ENCODE data around the gene LIX1L.
"Not testable (repeated sequence)": the region's sequence is repeated elsewhere in the genome, so short reads cannot be mapped to it uniquely, and the experiment has no call there.

LIX1L gene

DNA sequence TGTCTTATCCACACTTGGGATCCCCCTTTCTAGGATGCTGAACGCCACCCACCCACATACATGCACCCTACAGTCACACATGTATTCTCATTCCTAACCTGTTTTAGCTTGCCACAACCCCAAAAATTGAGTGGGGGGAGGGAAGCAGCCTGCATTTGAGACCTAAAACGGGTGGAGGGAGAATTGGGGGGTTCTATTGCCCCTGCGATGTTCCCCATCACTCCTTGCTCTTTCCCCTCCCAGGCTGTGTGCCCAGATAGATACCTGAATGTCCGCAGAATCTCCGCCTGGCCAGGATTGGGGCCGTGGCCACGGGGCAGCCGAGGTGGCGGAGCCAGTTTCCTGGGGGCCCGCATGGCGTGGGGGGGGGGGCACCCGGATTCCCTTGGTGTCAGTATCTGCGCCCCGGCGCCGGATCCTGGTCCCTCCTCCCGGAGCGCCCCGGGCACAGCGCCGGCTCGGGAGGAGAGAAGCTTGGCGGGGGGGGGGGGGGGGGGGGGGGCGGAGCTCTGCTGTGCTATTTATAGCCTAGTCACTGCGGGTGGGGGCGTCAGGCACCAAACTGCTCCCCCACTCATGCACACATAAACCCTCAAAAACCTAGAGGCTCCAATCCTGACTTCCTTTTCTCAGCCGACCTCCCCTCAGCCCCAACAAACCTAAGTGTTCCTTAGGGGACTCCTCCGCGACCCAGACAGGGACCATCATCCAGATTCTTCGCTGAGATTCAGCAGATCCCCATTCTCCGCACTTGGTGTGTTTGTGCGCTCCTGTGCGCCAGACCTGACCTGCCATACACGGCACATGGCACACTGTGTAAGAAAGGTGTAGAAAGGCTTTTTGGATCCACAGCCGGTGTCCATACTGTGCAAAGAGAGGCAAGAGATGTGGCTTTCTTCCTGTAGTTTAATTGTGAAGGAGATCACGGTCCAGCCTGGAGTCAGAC lies 4.6 kb upstream of the LIX1L start:
- DNase-seq = no peak

DNA sequence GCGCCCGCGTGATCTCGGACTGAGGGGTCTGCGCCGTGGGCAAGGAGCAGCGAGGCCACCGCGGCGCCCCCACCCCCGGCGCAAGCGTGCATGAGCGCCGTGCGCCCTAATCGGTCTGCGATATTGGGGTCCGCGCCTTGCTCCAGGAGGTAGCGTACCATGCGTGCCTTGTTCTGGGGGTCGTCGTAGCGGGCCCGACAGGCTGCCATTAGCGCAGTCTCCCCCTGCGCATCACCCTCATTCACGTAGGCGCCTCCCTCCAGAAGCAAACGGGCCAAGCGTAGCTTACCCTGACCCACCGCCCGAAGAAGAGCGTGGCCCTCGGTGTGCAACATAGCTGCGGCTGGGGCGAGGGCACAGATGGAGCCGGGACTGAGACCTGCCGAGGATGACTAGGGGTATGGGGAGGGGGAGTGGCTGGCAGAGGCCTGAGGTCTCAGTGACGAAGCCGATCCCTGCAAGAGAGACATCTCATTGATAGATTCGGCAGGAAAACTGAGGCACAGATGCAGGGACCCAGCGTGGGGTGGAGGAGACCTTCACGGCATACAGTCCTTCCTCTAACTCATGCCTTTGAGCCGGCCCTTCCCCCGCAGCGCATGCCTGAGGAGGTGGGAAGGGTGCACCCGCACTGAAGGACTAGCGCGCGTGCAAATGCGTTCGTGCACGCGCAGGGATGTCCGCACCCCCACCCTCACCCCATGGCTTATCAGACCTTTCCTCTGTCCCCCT lies 3.8 kb upstream of the LIX1L start:
- DNase-seq = peak; percentile 23

DNA sequence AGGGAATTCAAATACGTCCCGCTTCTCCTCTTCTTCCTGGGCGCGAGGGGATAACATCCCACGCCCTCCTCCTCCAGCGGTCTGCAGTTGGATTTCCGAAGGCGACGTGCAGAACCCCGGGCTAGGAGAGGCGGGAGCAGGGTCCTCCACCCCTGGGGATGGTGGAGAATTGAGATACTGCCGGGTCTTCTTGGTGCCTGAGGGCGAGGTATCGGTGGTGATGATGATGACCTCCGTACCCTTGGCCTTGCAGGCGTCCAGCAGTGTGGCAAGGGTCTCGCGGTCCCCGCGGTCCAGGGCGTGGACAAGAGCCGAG lies 3.2 kb upstream of the LIX1L start:
- no peak for DNase-seq

DNA sequence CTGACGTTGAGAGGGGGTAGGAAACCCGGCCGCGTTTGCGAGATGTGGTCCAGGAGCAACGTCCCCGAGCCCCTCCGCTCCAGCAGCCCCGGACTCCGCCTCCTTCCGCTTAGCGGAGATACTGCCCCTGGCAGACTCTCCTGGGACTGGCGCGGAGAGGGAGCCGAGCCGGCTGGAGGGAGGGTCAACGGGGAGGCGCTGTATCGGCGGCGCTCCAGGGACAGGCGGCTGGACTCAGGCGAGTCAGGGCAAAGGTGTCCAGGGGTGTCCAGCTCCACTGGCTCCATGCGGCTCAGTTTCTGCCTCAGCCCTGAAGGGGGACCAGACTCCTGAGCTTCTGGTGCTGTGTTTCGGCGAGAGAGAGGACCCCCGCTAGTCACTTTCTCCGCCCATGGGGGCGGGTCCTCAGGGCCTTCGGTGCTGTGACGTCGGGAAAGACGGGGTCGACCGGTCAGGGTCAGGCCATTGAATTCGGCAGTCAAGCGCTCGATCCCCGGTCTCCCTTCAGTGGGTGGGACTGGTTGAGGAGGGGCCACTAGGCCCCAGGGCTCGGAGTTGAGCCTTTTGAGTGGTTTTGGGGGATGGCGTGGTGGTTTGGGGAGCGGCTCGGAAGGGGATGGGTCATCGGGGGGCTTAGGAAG lies 2.8 kb upstream of the LIX1L start:
- peak; percentile 46 for DNase-seq

DNA sequence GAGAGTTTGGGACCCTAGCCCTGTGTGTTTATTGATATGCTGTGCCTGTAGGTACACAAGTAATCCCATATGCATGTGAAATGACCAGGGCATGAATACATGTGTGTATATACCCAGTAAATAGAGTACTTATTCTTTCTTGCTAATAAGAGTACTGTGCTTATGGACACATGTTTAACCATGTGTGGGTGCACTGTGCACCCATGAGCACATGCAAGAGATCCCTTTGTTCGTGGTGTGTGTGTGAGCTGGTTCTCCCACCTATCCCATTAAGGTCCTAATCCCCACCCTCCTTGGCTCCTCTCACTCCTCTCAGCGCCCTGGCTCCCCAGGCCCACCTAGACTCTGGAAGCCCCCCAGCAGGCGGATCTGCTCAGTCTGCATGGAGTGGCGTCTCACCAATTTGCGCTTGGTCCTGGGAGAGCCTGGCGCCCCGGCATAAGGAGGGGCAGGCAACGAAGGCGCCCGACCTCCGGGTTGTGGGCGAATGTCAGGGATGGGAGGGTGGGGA lies 2.2 kb upstream of the LIX1L start:
- no peak for DNase-seq

DNA sequence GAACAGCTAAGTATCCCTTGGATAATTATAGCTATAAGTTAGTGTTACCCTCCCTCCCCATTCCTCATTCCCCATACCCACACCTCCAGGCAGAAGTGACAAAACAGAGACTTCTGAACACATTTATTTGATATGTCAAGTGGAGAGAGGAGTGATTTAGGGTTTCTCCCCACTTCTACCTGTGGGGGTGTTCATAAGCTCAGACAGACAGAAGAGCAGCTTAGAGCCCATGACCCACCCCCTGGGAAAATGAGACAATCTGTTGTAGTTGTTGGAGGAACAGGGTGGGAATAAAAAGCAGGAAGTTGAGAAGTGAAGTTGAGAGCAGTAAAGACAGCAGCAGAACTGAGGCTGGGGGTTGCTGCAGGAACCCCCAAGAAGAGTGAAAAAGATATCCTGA lies 1.5 kb upstream of the LIX1L start:
- DNase-seq = no peak

DNA sequence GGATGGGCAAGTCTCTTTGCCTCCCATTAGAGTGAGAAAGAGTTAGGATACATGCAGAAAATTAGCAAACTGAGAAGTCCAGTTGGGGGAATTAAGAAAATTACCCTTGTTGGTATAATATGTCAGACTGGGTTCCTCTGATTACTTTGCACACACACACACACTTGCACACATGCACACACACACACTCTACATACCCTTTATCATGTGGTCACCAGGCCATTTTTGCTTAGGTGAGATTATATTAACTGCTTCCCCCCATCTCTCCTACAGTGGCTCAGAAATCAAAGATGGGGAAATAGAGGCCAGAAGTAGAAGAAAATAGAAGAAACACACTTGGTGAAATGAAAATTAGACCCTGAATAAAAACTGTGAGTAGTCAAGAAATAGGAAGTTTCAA lies 917 bp upstream of the LIX1L start:
- no peak for DNase-seq

DNA sequence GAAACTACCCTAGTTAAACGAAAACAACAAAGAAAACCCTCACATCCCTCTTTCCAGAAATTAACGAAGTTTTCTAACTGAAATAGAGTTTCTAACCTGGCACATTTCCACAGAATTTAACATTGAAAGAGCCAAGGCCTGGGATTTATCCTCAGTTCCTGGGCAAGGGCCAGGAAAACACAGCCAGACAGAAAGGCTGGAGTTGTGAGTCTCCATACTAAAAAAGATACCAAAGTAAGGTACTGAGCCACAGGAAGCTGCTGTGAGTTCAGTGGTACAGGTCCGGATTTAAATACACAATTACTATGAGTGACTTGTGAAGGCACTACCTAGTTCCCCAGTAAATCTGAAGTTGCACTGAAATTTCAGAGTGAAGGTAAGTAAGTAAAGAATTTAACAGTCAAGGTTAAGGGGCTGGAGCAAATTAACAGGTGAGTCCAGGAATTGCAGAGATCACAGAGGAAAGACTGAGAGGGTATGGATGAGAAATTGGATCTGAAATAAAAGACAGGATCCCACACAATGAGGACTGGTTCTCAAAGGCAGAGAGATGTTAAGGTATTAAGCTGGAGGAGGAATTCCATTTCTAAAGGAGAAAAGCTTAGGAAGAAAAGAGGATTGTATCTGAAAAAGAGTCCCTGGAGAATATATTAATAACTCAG lies 905 bp downstream of the LIX1L start:
- no peak for DNase-seq

DNA sequence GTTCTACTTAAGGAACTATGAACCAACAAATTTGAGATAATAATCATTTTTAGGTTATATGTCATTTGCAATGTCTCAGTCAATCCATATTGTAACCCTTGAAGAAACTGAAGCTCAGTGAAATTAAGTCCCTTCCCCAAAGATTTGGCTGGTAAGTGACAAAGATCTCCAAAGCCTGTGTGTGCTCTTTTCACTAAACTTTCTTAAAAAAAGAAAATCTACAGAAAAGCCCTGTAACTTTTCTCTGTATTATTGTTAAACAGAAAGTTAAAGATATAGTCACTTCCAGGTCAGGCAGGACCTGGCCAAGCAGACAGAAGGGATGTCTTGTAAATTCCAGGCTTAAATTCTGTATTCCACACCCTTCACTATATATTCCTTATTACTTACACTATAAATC lies 1.5 kb downstream of the LIX1L start:
- no peak for DNase-seq

DNA sequence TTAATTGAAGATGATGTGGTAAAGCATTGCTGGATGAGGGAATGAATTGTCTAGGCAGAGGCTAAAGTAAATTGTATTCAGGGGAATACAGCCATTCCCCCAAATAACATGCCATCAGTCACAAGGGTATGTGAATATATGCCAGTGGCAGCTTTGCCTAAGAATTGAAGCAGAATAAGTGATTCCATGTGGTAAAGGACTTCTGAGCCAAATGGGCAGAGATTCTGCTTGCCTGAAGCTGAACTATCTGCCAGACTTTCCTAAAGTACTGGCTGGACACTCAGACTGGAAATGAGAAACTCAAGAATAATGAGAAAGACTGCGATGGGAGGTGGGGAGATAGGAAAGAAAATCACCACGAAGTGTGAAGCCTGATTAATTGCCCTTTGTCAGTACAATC lies 2.4 kb downstream of the LIX1L start:
- no peak for DNase-seq

DNA sequence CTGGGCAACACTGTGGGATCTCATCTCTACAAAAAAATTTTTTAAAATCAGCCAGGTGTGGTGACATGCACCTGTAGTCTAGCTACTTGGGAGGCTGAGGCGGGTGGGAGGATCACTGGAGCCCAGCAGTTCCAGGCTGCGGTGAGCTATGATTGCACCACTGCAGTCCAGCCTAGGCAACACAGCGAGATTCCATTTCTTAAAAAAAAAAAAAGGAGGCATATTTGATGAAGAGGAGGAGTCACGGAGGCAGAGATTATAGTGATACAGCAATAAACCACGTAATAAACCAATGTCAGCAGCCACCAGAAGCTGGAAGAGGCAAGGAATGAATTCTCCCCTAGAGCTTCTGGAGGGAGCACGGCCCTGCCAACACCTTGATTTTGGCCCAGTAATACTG lies 4.0 kb downstream of the LIX1L start:
- DNase-seq = no peak

DNA sequence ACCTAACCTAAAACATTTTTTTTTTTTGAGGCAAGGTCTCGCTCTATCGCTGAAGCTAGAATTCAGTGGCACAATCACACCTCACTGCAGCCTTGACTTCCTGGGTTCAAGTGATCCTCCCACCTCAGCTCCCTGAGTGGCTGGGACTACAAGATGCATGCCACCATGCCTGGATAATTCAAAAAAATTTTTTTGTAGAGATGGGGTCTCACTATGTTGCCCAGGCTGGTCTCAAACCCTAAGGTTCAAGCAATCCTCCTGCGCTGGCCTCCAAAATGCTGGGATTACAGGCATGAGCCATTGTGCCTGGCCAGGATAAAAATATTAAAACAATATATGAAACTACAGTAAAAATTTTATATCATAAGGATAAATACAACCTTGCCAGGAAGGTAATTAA lies 4.9 kb downstream of the LIX1L start:
- no peak for DNase-seq

DNA sequence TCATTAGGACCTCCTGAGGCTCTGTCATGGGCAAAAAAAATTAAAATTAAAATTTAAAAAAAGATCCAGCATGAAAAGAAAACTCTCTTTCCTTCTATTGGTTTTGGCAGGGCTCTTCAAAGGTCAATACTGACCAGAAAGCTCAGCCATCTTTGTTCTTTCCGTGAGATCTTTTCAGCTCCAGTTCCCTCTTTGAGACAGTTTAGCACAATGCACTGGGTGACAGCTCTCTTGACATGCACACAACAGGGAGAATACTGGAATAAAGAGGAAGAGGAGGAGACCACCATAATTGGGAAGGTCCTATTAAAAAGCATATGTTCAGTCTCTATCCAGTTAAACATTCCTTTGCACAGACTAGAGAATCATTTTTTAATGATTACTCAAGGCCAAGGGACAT lies 6.3 kb downstream of the LIX1L start:
- DNase-seq = no peak

DNA sequence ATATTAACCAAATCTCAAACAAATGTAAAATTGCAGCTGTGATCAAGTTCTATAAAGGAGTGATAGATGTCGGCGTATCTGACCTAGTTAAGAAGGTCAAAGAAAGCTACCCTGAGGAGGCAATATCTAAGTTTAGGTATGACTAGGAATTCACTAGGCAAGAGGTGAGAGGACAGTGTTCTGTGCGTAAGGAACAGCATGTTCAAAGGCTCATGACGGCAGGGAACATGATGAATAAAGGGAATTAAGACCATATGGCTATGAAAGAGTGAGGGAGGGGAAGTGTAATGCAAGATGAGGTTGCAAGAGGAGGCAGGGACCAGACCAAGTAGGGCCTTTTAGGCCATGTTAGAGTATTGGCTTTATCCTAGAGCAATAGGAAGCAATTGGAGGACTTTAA lies 8.6 kb downstream of the LIX1L start:
- no peak for DNase-seq

DNA sequence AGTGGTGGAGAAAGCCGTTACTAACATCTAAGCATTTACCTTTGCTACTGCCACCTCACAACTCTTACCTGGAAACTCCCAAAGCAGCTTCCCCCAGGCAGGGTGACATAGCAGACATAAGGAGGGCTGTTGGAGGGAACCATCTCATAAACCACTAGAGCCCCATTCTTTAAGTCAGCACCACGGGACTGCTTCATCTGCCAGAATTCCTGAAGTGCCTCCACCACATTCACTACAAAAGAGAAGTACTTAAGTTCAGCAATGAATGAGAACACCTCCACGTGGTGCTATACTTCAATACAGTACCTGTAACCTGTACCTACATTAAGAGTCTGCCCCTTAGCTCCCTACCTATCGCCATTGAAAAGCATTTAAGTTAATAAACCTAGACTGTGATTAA lies 10.3 kb downstream of the LIX1L start:
- no peak for DNase-seq

DNA sequence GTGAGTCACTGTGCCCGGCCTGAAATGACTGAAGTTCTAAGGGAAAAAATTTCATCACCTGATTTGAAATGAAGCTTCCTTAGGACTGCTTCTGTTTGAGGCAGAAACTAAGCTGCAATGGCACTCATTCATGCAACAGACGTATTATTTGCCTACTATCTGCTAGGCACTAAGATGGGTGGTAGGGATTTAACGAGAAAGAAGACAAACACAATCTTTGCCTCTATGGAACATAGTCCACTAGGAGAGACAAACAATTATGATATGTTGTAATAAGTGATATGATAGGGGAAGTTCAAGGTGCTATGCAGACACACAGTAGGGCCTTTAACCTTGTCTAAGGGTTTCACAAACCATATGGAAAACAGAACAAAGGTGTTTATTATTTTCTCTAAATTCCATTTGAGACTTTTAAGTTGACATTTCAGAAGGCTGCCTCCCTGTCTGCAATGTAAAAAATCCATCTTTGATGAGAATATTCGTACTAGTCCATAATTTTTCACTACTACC lies 11.3 kb downstream of the LIX1L start:
- no peak for DNase-seq

DNA sequence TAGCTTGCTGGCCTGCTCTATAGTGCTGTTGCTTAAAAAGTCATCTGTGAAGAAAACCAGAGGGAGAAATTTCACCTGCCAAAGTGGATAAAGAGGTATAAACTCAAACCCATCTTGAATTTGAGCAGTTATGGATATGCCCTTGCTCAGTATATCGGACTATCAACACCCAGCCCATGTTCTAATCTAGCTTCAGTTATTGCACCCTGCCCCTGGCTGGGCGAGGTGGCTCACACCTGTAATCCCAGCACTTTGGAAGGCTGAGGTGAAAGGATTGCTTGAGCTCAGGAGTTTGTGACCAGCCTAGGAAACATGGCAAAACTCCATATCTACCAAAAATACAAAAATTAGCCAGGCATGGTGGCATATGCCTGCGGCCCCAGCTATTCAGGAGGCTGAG lies 13.3 kb downstream of the LIX1L start:
- no peak for DNase-seq

DNA sequence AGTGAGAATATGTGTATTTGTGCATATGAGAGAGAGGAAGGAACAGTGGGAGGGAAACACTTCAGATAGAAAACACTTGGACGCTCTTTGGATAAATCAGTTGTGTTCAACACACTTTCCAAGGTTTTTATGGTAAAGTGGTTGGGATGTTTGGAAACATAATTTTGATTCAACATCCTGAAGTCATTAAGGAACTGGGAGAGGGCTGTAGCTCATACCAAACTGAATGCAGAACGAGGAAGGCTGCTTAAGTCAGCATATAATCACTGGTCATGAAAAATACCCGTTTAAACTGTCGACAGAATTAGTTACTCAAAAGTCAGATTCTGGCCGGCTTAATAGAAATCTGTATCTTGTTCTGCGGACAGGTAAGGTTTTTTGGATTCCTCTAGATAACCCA lies 14.9 kb downstream of the LIX1L start:
- no peak for DNase-seq

DNA sequence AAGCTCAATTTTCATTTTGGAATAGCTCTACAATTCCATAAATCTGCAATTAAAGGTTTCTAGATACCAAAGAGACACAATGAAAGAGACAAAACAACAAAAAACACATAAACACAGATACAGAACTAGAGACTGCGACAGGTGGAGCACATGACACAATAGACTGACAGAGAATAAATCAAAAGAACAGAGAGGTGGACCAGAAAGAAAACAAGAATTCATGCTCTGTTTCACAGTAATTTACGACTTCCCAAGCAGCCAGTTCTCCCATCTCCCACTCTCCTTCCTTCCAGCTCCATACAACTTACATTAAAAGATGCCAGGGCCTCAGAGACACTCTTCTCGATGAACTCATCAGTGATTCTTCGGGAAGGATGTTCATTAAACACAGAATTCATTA lies 15.4 kb downstream of the LIX1L start:
- no peak for DNase-seq

DNA sequence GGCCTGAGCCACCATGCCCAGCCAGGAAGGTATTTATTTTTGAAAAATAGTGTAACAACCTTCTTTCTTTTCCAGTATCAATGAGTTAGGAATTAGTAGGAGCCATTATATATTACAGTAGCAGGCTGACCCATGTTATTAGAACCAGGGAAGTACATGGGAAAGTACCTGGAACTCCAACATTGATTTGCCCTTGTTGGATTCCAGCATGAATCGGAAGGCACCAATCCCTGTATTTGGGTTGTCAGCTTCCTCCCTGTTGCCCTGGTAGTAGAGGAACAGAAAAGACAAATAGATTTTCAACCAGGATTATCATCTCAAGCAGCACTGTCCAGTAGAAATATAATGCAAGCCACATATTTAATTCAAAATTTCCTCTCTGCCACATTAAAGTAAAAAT lies 20.4 kb downstream of the LIX1L start:
- DNase-seq = no peak

DNA sequence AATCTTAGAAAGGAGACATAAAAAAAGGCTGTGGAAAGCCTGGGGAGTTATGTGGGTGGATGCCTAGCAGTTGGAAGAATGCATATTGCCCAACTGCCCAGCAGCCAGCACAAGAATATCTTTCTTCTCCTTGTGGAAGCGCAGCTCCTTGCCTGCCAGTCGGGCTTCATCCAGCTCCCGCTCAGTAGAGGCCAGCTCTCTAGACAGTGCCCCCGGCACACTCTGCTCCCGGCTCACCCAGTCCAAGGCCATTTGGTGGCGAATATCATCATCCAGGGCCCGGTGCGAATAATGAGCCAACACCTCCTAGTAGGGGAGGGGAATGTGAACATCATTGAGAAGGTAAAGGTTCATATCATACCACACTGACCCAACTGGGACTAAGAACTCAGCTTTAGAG lies 21.6 kb downstream of the LIX1L start:
- no peak for DNase-seq

DNA sequence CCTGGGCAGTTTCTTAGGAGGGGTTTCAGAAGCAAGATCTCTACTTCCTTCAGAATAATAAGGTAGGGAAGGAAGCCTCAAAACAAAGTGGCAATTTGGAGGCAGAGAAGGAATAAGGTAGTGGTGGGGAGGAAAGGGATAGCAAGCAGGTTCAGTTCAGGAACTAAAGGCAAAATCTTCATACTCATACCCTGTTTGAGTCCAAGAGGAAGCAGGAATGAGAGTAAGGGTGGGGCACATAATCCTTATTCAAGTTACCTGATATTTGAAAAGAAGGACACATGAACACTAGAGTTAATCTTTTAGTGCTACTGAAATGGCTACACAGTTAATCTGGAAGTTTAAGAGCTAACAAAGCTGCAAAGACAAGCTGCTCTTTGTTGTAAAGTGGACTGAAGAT lies 22.1 kb downstream of the LIX1L start:
- DNase-seq = no peak

DNA sequence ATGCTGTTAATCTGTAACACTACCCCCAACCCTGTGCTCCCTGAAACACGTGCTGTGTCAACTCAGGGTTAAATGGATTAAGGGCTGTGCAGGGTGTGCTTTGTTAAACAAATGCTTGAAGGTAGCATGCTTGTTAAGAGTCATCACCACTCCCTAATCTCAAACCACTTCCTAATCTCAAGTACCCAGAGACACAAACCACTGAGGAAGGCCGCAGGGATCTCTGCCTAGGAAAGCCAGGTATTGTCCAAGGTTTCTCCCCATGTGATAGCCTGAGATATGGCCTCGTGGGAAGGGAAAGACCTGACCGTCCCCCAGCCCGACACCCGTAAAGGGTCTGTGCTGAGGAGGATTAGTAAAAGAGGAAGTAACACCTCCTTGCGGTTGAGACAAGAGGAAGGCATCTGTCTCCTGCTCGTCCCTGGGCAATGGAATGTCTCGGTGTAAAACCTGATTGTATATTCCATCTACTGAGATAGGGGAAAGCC lies 25.3 kb downstream of the LIX1L start:
- not testable (repeated sequence) for DNase-seq

Measured in NCI-H2171 (cell line).